Measurements from ENCODE around the gene CFTR. TPM values are rescaled to one million over a fixed set of nuclear protein-coding genes. Genes with fewer than 3 reads are reported as not detected.

The CFTR gene
- total RNA-seq, 4 donors from 2014 or later, result not detected

- H3K27me3 ChIP-seq, result no peaks in the 10 kb centered on the region
- DNase-seq, result no peak
- TF ChIP-seq, protein P1, sequence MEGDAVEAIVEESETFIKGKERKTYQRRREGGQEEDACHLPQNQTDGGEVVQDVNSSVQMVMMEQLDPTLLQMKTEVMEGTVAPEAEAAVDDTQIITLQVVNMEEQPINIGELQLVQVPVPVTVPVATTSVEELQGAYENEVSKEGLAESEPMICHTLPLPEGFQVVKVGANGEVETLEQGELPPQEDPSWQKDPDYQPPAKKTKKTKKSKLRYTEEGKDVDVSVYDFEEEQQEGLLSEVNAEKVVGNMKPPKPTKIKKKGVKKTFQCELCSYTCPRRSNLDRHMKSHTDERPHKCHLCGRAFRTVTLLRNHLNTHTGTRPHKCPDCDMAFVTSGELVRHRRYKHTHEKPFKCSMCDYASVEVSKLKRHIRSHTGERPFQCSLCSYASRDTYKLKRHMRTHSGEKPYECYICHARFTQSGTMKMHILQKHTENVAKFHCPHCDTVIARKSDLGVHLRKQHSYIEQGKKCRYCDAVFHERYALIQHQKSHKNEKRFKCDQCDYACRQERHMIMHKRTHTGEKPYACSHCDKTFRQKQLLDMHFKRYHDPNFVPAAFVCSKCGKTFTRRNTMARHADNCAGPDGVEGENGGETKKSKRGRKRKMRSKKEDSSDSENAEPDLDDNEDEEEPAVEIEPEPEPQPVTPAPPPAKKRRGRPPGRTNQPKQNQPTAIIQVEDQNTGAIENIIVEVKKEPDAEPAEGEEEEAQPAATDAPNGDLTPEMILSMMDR (IDR thresholded peaks at IDR 0.05), result no peak
- TF ChIP-seq POLR2A (IDR thresholded peaks at IDR 0.05), result no peak
- H3K9me3 ChIP-seq, result no peaks in the 10 kb centered on the region
- no peak overlapping the region for H3K4me3 ChIP-seq (replicated peaks in 1 of 3)
- peaks cover 0 to 3% of the 10 kb centered on the region in 2 donors for H3K4me1 ChIP-seq
- 87 to 94% methylated on average over 2 of the region's 2 CpGs for WGBS, 2 donors
- no peak overlapping the region for H3K27ac ChIP-seq
- H3K36me3 ChIP-seq, result no peaks in the 10 kb centered on the region
- intact Hi-C loops (cut with DNase I), result no loop called here
Measured at GRCh38 chr7:117661328-117661727, 181.5 kb downstream of the CFTR start.

DNA sequence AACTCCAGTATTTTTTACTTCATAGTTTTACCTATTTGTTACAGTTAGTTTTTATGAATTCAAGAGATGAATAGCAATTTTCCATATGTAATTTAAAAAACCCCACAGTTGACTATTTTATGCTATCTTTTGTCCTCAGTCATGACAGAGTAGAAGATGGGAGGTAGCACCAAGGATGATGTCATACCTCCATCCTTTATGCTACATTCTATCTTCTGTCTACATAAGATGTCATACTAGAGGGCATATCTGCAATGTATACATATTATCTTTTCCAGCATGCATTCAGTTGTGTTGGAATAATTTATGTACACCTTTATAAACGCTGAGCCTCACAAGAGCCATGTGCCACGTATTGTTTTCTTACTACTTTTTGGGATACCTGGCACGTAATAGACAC is 184.2 kb downstream of the CFTR start:
- H3K4me1 ChIP-seq, result peaks cover 0 to 3% of the 10 kb centered on the region in 2 donors
- intact Hi-C loops (cut with DNase I), result no loop called here
- no peak overlapping the region for H3K4me3 ChIP-seq (replicated peaks in 1 of 3)
- H3K36me3 ChIP-seq, result no peaks in the 10 kb centered on the region
- H3K27ac ChIP-seq, result no peak overlapping the region
- TF ChIP-seq, protein P1 (IDR thresholded peaks at IDR 0.05), result no peak
- TF ChIP-seq POLR2A (IDR thresholded peaks at IDR 0.05), result no peak
- WGBS, 2 donors, result 88 to 96% methylated on average over 3 of the region's 3 CpGs
- H3K9me3 ChIP-seq, result no peaks in the 10 kb centered on the region
- no peak for DNase-seq
- H3K27me3 ChIP-seq, result no peaks in the 10 kb centered on the region

DNA sequence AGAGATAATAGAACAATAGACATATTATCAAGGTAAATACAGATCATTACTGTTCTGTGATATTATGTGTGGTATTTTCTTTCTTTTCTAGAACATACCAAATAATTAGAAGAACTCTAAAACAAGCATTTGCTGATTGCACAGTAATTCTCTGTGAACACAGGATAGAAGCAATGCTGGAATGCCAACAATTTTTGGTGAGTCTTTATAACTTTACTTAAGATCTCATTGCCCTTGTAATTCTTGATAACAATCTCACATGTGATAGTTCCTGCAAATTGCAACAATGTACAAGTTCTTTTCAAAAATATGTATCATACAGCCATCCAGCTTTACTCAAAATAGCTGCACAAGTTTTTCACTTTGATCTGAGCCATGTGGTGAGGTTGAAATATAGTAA is 185.5 kb downstream of the CFTR start:
- Histone ChIP-seq H3K4me1 (no peaks in the 10 kb centered on the region), H3K36me3 (no peaks in the 10 kb centered on the region), H3K27me3 (no peaks in the 10 kb centered on the region), H3K4me3 (replicated peaks in 1 of 3) (no peak overlapping the region), H3K9me3 (no peaks in the 10 kb centered on the region), H3K27ac (no peak overlapping the region)
- no peak for DNase-seq
- TF ChIP-seq, protein P1 (IDR thresholded peaks at IDR 0.05), result no peak
- no peak for TF ChIP-seq POLR2A (IDR thresholded peaks at IDR 0.05)
- intact Hi-C loops (cut with DNase I), result no loop called here

DNA sequence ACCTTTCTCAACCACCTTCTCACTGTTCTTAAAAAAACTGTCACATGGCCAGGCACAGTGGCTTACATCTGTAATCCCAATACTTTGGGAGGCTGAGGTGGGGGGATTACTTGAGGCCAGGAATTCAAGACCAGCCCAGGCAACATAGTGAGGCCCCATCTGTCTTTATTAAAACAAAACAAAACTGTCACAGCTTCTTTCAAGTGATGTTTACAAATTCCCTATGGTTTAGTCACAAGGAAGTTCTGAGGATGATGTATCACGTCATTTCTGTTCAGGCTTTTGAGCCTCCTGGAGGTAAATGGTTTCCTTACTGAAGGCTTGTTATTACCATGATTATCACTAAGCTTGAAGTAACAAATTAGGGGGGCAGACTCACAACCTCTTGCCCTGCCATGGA is 186.2 kb downstream of the CFTR start:
- TF ChIP-seq, protein P1 (IDR thresholded peaks at IDR 0.05), result no peak
- TF ChIP-seq POLR2A (IDR thresholded peaks at IDR 0.05), result no peak
- WGBS, 2 donors, result 75 to 90% methylated on average over 1 of the region's 1 CpG
- H3K27ac ChIP-seq, result no peak overlapping the region

DNA sequence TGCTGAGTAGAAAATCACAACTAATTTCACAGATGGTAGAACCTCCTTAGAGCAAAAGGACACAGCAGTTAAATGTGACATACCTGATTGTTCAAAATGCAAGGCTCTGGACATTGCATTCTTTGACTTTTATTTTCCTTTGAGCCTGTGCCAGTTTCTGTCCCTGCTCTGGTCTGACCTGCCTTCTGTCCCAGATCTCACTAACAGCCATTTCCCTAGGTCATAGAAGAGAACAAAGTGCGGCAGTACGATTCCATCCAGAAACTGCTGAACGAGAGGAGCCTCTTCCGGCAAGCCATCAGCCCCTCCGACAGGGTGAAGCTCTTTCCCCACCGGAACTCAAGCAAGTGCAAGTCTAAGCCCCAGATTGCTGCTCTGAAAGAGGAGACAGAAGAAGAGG is 186.9 kb downstream of the CFTR start:
- 92 to 98% methylated on average over 6 of the region's 6 CpGs for WGBS, 2 donors

More for the DNA sequence above, 186.2 kb downstream of the CFTR start:
- intact Hi-C loops (cut with DNase I), result no loop called here
- Histone ChIP-seq H3K27me3 (no peaks in the 10 kb centered on the region), H3K36me3 (no peaks in the 10 kb centered on the region), H3K4me3 (replicated peaks in 1 of 3) (no peak overlapping the region), H3K4me1 (no peaks in the 10 kb centered on the region), H3K9me3 (no peaks in the 10 kb centered on the region)
- no peak for DNase-seq

More for the DNA sequence above, 186.9 kb downstream of the CFTR start:
- Histone ChIP-seq H3K9me3 (no peaks in the 10 kb centered on the region), H3K4me1 (no peaks in the 10 kb centered on the region), H3K27me3 (no peaks in the 10 kb centered on the region), H3K27ac (no peak overlapping the region), H3K4me3 (replicated peaks in 1 of 3) (no peak overlapping the region), H3K36me3 (no peaks in the 10 kb centered on the region)
- intact Hi-C loops (cut with DNase I), result no loop called here
- no peak for TF ChIP-seq POLR2A (IDR thresholded peaks at IDR 0.05)
- TF ChIP-seq, protein P1 (IDR thresholded peaks at IDR 0.05), result no peak
- DNase-seq, result no peak

All from thyroid gland (tissue), 4 donors.